ENCODE measurements around the gene RPS6KC1.

Gene RPS6KC1

DNA sequence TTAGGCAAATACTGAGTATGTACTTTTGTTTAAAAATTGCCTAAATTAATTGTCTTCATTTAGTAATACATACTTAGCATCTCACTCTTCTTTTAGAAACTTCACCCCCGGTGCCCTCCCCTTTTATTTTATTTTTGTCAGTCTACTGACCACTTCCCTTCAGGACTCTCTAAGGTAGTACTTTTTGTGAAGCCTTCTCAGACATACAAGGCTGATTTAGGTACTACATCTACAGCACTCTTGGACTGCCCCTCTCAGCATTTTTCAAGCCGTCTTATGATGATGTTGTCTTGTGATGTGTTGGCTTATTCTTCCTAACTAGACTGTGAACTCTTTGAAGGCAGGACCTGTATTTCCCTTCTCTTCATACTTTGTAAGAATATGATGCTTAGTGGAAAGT, 24.7 kb downstream of the RPS6KC1 start:
- TF ChIP-seq CTCF (IDR thresholded peaks at IDR 0.05; ENCODE audit: insufficient read depth, low read depth, low read length, missing control alignments) = no peak
- H3K4me3 ChIP-seq (ENCODE audit: low read depth, low read length) = no peak overlapping the region
- peak; percentile 47 for DNase-seq (ENCODE audit: low read depth)

DNA sequence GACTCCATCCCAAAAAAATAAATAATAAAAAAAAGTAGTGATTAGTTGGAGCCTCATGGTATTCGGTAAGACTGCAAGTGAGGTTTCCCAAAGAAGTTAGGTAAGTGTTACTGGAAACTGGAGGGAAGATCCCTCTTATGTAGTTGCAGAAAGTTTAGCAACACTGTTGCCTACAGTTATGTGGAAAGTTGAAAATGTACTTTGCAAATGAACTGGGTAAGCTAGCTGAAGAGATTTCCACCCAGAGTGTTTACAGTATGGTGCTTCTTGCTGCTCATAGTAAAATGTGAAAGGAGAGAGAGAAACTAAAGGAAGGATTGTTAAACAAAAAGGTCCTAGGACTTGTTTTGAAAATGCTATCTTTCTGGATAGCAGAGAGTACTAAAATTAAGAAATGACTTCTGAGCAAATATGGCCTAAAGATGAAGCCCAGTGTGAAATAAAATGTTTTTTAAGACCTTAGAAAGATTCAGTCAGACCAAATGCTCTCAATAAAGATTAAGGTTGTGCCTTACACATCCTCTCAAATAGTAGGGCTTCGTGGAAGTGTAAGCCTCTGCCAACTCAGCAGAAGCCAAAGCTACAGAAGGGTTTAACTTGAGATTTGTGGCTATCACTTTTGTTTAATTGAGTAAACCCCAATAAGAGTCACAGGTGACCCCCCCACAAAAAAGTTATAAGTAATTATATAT, 31.5 kb downstream of the RPS6KC1 start:
- no peak overlapping the region for H3K4me3 ChIP-seq (ENCODE audit: low read depth, low read length)
- DNase-seq (ENCODE audit: low read depth) = no peak
- no peak for TF ChIP-seq CTCF (IDR thresholded peaks at IDR 0.05; ENCODE audit: insufficient read depth, low read depth, low read length, missing control alignments)

DNA sequence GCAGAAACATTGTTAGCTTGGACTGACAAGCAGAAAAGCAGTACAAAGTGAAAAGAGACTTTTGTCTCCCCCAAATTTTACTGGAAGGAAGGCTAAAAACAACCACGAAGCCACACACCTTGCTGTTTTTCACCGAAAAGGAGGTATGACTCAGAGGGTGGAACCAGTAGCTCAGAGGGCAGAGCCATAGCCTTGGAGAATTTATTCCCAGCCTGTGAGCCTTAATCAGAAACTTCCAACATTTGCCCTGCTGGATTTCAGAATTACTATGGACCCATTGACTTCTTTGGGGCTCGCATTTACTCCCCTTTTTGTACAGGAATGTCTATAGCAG, 32.0 kb downstream of the RPS6KC1 start:
- TF ChIP-seq CTCF (IDR thresholded peaks at IDR 0.05; ENCODE audit: insufficient read depth, low read depth, low read length, missing control alignments) = no peak
- DNase-seq (ENCODE audit: low read depth) = no peak
- H3K4me3 ChIP-seq (ENCODE audit: low read depth, low read length) = no peak overlapping the region

- no peak for TF ChIP-seq CTCF (IDR thresholded peaks at IDR 0.05; ENCODE audit: insufficient read depth, low read depth, low read length, missing control alignments)
- no peak overlapping the region for H3K4me3 ChIP-seq (ENCODE audit: low read depth, low read length)
These were observed 36.9 kb downstream of the RPS6KC1 start for GRCh38 chr1:213087911-213088310.

DNA sequence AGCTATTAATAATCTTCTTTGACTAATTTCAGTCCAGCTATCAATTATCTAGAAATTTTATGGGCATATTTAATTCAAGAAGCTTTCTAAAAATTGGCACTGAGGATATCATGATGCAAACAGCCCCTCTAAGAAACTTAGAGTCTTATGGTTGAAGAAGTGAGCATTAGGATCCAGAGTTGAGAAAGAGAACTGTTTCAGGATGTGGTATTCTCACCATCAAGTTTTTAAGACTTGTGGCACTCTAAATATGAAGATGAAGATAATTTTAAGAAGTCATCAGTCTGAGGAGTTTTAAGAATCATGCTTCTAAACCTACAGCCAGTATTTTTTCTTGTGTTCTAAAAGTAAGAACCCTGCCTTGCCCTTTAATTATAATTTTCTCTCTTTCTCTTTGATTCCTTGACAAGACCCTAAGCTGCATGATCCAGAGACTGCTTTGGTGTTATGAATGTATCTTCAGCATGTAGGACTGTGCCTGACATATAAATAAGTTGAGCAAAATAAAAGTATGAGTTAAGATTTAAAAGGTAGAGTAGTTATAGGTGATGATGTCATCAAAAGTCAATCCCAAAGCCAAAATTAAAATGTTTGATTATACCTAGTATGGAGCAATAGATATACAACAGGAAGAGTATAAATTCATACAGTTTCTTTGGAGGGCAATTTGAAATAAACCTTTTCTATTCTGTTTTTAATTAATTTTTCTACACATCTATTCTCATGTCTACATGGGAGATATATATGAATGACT, 39.1 kb downstream of the RPS6KC1 start:
- no peak for TF ChIP-seq CTCF (IDR thresholded peaks at IDR 0.05; ENCODE audit: insufficient read depth, low read depth, low read length, missing control alignments)
- H3K4me3 ChIP-seq (ENCODE audit: low read depth, low read length) = no peak overlapping the region
- no peak for DNase-seq (ENCODE audit: low read depth)

More at GRCh38 chr1:213087911-213088310, 36.9 kb downstream of the RPS6KC1 start:
- DNase-seq (ENCODE audit: low read depth) = no peak

DNA sequence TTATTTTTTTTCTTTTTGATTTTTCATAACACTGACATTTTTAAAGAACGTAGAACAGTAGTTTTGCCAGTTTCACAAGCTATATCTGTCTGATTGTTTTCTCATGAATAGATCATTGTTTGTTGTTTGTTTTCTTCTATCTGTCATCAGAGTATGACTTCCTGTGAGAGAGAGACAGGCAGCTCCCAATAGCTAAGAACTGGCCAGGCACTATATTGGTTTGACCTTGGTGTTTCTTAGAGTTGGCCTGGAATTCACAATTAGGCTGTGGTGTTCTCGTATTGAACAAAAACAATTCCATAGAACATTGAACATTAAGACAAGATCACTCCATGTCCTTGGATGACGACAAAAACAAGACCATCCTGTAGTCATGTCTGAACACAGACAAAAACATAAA, 43.4 kb downstream of the RPS6KC1 start:
- no peak for TF ChIP-seq CTCF (IDR thresholded peaks at IDR 0.05; ENCODE audit: insufficient read depth, low read depth, low read length, missing control alignments)
- DNase-seq (ENCODE audit: low read depth) = no peak
- H3K4me3 ChIP-seq (ENCODE audit: low read depth, low read length) = no peak overlapping the region

Measured in GM12865 (cell line).